ENCODE data around the gene FAM229B.

DNA sequence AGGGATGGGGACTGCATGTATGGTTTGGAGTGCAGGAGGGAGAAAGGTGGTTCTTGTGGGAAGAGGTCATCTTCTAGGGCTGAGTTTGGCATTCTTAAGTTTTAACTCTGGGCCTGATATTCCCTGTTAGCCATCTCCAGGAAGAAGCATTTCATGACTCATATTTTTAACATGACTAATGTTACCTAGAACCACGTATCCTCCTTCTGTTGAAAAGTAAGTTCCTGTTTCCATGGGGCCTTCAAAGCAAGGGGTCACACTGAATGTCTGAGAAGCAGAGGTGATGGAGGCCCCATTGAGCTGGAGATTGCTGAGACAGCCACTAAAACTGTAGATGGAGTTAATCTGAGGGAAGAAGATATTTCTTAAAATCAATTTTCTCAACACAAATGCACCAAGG lies 30.2 kb downstream of the FAM229B start:
- TF ChIP-seq, protein P1, sequence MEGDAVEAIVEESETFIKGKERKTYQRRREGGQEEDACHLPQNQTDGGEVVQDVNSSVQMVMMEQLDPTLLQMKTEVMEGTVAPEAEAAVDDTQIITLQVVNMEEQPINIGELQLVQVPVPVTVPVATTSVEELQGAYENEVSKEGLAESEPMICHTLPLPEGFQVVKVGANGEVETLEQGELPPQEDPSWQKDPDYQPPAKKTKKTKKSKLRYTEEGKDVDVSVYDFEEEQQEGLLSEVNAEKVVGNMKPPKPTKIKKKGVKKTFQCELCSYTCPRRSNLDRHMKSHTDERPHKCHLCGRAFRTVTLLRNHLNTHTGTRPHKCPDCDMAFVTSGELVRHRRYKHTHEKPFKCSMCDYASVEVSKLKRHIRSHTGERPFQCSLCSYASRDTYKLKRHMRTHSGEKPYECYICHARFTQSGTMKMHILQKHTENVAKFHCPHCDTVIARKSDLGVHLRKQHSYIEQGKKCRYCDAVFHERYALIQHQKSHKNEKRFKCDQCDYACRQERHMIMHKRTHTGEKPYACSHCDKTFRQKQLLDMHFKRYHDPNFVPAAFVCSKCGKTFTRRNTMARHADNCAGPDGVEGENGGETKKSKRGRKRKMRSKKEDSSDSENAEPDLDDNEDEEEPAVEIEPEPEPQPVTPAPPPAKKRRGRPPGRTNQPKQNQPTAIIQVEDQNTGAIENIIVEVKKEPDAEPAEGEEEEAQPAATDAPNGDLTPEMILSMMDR (IDR thresholded peaks at IDR 0.05): no peak
- TF ChIP-seq CREM (CRISPR knock-in tag; IDR thresholded peaks at IDR 0.05): no peak
- TF ChIP-seq, protein P2, sequence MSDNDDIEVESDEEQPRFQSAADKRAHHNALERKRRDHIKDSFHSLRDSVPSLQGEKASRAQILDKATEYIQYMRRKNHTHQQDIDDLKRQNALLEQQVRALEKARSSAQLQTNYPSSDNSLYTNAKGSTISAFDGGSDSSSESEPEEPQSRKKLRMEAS (CRISPR knock-in tag; IDR thresholded peaks at IDR 0.05): no peak
- TF ChIP-seq FOXP1 (CRISPR knock-in tag; IDR thresholded peaks at IDR 0.05; ENCODE audit: borderline replicate concordance): no peak
- TF ChIP-seq, protein P3, sequence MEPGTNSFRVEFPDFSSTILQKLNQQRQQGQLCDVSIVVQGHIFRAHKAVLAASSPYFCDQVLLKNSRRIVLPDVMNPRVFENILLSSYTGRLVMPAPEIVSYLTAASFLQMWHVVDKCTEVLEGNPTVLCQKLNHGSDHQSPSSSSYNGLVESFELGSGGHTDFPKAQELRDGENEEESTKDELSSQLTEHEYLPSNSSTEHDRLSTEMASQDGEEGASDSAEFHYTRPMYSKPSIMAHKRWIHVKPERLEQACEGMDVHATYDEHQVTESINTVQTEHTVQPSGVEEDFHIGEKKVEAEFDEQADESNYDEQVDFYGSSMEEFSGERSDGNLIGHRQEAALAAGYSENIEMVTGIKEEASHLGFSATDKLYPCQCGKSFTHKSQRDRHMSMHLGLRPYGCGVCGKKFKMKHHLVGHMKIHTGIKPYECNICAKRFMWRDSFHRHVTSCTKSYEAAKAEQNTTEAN (CRISPR knock-in tag; IDR thresholded peaks at IDR 0.05): no peak
- TF ChIP-seq ZNF263 (CRISPR knock-in tag; IDR thresholded peaks at IDR 0.05; ENCODE audit: low read depth): no peak
- no peak for TF ChIP-seq IRF2 (CRISPR knock-in tag; IDR thresholded peaks at IDR 0.05; ENCODE audit: borderline replicate concordance, low read depth)
- TF ChIP-seq, protein P4, sequence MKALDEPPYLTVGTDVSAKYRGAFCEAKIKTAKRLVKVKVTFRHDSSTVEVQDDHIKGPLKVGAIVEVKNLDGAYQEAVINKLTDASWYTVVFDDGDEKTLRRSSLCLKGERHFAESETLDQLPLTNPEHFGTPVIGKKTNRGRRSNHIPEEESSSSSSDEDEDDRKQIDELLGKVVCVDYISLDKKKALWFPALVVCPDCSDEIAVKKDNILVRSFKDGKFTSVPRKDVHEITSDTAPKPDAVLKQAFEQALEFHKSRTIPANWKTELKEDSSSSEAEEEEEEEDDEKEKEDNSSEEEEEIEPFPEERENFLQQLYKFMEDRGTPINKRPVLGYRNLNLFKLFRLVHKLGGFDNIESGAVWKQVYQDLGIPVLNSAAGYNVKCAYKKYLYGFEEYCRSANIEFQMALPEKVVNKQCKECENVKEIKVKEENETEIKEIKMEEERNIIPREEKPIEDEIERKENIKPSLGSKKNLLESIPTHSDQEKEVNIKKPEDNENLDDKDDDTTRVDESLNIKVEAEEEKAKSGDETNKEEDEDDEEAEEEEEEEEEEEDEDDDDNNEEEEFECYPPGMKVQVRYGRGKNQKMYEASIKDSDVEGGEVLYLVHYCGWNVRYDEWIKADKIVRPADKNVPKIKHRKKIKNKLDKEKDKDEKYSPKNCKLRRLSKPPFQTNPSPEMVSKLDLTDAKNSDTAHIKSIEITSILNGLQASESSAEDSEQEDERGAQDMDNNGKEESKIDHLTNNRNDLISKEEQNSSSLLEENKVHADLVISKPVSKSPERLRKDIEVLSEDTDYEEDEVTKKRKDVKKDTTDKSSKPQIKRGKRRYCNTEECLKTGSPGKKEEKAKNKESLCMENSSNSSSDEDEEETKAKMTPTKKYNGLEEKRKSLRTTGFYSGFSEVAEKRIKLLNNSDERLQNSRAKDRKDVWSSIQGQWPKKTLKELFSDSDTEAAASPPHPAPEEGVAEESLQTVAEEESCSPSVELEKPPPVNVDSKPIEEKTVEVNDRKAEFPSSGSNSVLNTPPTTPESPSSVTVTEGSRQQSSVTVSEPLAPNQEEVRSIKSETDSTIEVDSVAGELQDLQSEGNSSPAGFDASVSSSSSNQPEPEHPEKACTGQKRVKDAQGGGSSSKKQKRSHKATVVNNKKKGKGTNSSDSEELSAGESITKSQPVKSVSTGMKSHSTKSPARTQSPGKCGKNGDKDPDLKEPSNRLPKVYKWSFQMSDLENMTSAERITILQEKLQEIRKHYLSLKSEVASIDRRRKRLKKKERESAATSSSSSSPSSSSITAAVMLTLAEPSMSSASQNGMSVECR (CRISPR knock-in tag; IDR thresholded peaks at IDR 0.05; ENCODE audit: borderline replicate concordance): no peak
- TF ChIP-seq, protein P5, sequence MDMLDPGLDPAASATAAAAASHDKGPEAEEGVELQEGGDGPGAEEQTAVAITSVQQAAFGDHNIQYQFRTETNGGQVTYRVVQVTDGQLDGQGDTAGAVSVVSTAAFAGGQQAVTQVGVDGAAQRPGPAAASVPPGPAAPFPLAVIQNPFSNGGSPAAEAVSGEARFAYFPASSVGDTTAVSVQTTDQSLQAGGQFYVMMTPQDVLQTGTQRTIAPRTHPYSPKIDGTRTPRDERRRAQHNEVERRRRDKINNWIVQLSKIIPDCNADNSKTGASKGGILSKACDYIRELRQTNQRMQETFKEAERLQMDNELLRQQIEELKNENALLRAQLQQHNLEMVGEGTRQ (CRISPR knock-in tag; IDR thresholded peaks at IDR 0.05): no peak
- TF ChIP-seq ELF4 (CRISPR knock-in tag; IDR thresholded peaks at IDR 0.05; ENCODE audit: low read depth): no peak
- no peak for TF ChIP-seq ZBTB21 (CRISPR knock-in tag; IDR thresholded peaks at IDR 0.05; ENCODE audit: borderline replicate concordance)

Data from WTC11 (cell line).